Cardiac muscle cell (in vitro differentiated cells and primary cell): ENCODE data around the gene RNF40. TPM values are rescaled to one million over a fixed set of nuclear protein-coding genes. Genes with fewer than 3 reads are reported as not detected.
A peak's percentile ranks its signal among the peaks of the same experiment; 100 is the strongest.

Source experiments
- DNase-seq, 2 donors: peaks; one replicate each; pipeline versions ENCODE4 v3.0.0 to v3.0.0-alpha.2; 2010 to 2017; ENCODE audit warnings: low read depth in 1 of 2, low spot score in 1 of 2
- H3K27ac ChIP-seq: fragments of 200-600 bp; sonication (generic); 2 replicates; pipeline ENCODE4 v1.5.1; 2016
- H3K27me3 ChIP-seq: fragments of 200-600 bp; sonication (generic); 2 replicates; pipeline ENCODE4 v1.6.0; 2016; ENCODE audit warnings: control low read depth
- H3K36me3 ChIP-seq: fragments of 200-600 bp; sonication (generic); 2 replicates; pipeline ENCODE4 v1.5.1; 2016; ENCODE audit warnings: control low read depth
- H3K4me1 ChIP-seq: fragments of 200-600 bp; sonication (generic); 2 replicates; pipeline ENCODE4 v1.8.1; 2017; ENCODE audit warnings: low read depth, mild to moderate bottlenecking, mixed run types
- H3K4me3 ChIP-seq: fragments of 200-600 bp; sonication (generic); 2 replicates; pipeline ENCODE4 v1.5.1; 2016; ENCODE audit warnings: mild to moderate bottlenecking
- H3K9me3 ChIP-seq: fragments of 200-600 bp; sonication (generic); 2 replicates; pipeline ENCODE4 v1.5.1; 2017; ENCODE audit warnings: low read depth, mild to moderate bottlenecking, control low read depth
- CTCF ChIP-seq: IDR thresholded peaks from 2 replicates; pipeline ENCODE4 v1.5.1; 2012; ENCODE audit warnings: low read depth, mild to moderate bottlenecking, low read length
- polyA plus RNA-seq: library from polyadenylated mRNA; unstranded; fragments of >200 nt; fragmentation: Nextera tagmentation; extraction: Ambion mirVana; gene quantifications from 2 replicates; pipeline ENCODE4 v1.2.1, GENCODE V29; 2016
- total RNA-seq: library from RNA; depleted of rRNA; stranded (reverse); fragments of >200 nt; gene quantifications from 2 replicates; pipeline ENCODE4 v1.2.3, GENCODE V29; 2016

RNF40 gene
- total and polyA plus RNA-seq, 2 experiments from 2014 or later = 76.3 to 104 TPM

DNA sequence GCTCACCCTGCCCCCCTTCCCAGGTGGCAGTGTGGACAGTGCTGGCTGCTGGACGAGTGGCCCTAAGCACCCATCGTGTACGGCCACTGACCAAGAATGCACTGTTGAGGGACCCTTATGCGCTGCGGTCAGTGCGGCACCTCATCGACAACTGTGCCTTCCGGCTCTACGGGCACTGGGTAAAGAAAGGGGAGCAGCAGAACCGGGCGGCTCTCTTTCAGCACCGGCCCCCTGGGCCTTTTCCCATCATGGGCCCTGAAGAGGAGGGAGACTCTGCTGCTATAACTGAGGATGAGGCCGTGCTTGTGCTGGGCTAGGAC, 5.4 kb upstream of the RNF40 start:
- peaks cover 25% of the 10 kb centered on the region for H3K36me3 ChIP-seq
- DNase-seq = no peak
- H3K9me3 ChIP-seq = no peaks in the 10 kb centered on the region
- TF ChIP-seq CTCF = no peak
- H3K4me3 ChIP-seq = no peak overlapping the region
- no peaks in the 10 kb centered on the region for H3K27me3 ChIP-seq
- H3K4me1 ChIP-seq = no peaks in the 10 kb centered on the region
- H3K27ac ChIP-seq = no peak overlapping the region

GRCh38 chr16:30757316-30757715, 4.8 kb upstream of the RNF40 start:
- TF ChIP-seq CTCF = no peak
- Histone ChIP-seq H3K27ac (no peak overlapping the region), H3K4me3 (no peak overlapping the region), H3K4me1 (no peaks in the 10 kb centered on the region), H3K27me3 (no peaks in the 10 kb centered on the region), H3K36me3 (peaks cover 25% of the 10 kb centered on the region), H3K9me3 (no peaks in the 10 kb centered on the region)
- DNase-seq = no peak

DNA sequence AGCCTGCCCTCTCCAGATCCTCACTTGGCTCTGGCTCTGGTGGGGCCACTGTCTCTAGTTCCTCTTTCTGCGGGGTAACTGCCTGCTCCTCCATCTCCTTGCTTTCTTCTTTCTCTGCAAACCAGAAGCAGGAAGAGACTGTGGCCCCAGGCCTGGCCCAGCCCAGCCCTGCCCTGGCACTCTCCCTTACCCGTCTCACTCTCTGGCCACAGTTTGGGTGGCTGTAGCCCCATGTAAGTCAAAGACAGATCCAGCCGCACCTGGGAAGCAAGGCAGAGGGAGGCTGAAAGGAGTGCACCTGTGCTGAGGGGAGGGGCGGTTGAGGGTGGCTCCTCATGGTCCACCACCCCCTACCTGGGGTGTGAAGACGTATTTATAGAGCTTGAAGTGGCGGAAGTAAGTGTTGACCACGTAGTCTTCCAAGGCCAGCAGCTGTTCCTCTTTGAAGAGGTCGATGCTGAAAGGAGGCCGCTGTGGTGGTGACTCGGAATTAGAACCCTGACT, 3.1 kb upstream of the RNF40 start:
- peaks cover 5% of the 10 kb centered on the region for H3K4me1 ChIP-seq
- no peak overlapping the region for H3K27ac ChIP-seq
- peaks cover 21% of the 10 kb centered on the region for H3K36me3 ChIP-seq
- no peaks in the 10 kb centered on the region for H3K9me3 ChIP-seq
- no peaks in the 10 kb centered on the region for H3K27me3 ChIP-seq
- DNase-seq = no peak
- no peak overlapping the region for H3K4me3 ChIP-seq
- TF ChIP-seq CTCF = no peak

DNA sequence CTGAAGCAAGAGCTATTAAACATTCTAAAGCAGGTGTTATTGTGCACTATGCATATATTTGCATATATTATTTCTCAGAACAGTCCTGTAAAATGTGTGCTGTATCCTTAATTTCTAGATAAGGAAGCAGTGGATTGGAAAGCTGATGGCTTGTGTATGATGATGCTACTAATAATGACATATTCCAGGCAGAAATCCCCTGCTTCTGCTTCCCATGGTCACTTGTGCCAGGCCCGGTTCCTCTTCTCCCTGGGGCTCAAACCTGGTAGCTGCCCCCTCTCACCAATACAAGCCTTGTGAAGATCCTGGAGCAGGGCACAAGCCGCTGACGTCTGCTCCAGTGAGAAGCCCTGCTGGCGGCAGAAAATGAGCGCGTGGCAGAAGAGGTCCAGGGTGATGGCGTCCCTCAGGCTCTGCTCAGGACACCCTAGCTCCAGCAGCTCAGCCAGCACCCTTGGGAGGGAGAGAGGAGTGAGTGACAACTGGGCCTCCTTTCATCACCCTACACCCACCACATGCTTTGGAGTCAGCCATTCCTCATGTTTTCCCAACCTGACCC, 2.0 kb upstream of the RNF40 start:
- peaks cover 21% of the 10 kb centered on the region for H3K36me3 ChIP-seq
- H3K27me3 ChIP-seq = no peaks in the 10 kb centered on the region
- peaks cover 5% of the 10 kb centered on the region for H3K4me1 ChIP-seq
- no peaks in the 10 kb centered on the region for H3K9me3 ChIP-seq
- TF ChIP-seq CTCF = no peak
- no peak overlapping the region for H3K4me3 ChIP-seq
- H3K27ac ChIP-seq = no peak overlapping the region
- no peak for DNase-seq

DNA sequence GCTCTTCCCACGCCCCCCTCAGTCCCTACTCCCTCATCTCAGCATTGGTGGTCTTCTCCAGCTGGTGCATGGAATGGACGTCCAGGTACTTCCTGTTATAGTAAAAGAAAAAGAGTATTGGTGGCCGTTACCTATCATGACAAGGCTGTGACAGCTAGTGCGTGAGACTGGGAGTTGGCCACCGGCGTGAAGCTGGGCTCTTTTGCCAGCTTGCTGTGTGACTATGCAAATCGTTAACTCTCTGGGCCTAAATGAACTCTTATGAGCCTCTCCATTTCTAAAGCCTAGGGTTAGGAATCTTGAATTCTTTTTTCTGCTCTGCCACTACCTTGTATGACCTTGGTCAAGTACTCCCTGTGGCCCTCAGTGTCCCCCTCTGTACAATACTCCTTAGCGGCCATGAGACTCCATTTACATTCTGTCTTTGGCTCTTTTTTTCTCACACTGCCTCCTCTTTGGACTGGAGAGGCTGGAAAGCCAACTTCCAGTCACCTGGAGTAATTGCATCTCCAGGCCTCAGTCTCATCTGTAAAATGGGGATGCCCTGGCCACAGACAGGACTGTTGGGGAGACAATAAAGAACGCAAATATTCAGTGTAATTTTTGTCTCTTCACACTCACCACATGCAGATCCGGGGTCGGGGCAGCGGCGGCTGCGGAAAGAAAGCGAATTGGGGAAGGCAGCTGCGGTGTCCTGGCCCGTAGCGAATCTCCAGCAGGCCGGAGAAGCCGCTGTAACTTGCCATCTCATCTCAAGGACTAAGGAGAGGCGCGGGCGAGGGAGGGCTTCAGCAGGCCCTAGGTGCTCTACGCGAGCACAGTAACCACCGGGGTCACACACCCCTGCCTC, 1.3 kb upstream of the RNF40 start:
- no peaks in the 10 kb centered on the region for H3K9me3 ChIP-seq
- no peaks in the 10 kb centered on the region for H3K27me3 ChIP-seq
- H3K27ac ChIP-seq = no peak overlapping the region
- no peak for DNase-seq
- TF ChIP-seq CTCF = no peak
- peaks cover 5% of the 10 kb centered on the region for H3K4me1 ChIP-seq
- peaks cover 28% of the 10 kb centered on the region for H3K36me3 ChIP-seq
- H3K4me3 ChIP-seq = peak overlapping the region; percentile 92
